ENCODE results near the gene TSPAN14. TPM values are rescaled to one million over a fixed set of nuclear protein-coding genes. Genes with fewer than 3 reads are reported as not detected.

TSPAN14 gene
- total RNA-seq, 1 experiment from 2014 or later, result 73.5 TPM

DNA sequence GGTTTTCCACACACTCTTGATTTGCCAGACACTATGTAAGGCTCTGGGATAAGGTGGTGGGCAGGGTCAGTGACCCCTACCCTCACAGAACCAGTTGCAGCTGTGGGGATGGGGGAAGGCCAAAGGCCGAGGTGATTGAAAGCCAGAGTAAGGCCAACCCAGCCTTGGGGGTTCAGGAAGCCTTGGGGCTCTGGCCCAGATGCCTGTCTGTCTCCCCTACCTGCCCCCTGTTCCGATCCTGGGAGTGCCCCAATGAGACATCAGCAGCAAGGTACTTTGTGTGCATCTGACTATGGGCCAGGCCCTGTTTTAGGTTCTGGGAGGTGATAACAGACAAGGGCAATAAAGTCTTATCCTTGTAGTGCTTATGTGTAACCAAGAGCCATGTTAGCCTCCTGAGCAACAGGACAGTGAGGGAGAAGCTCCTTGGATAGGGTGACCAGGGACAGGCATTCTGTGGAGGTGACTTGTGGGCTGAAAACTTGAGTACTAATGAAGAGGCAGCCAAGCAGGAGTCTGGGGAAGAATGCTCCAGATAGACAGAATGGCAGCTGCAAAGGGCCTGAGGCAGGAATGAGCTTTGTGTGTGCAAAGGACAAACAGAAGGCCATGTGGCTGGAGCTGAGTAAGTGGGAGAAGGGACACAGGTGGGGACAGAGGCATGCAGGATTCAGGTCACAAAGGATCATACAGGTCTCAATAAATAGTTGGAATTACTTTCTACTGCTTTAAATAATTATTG lies 35.4 kb downstream of the TSPAN14 start (continued):
- TF ChIP-seq, protein P1, sequence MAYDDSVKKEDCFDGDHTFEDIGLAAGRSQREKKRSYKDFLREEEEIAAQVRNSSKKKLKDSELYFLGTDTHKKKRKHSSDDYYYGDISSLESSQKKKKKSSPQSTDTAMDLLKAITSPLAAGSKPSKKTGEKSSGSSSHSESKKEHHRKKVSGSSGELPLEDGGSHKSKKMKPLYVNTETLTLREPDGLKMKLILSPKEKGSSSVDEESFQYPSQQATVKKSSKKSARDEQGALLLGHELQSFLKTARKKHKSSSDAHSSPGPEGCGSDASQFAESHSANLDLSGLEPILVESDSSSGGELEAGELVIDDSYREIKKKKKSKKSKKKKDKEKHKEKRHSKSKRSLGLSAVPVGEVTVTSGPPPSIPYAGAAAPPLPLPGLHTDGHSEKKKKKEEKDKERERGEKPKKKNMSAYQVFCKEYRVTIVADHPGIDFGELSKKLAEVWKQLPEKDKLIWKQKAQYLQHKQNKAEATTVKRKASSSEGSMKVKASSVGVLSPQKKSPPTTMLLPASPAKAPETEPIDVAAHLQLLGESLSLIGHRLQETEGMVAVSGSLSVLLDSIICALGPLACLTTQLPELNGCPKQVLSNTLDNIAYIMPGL (CRISPR knock-in tag; IDR thresholded peaks at IDR 0.05), result no peak
- TF ChIP-seq, protein P2, sequence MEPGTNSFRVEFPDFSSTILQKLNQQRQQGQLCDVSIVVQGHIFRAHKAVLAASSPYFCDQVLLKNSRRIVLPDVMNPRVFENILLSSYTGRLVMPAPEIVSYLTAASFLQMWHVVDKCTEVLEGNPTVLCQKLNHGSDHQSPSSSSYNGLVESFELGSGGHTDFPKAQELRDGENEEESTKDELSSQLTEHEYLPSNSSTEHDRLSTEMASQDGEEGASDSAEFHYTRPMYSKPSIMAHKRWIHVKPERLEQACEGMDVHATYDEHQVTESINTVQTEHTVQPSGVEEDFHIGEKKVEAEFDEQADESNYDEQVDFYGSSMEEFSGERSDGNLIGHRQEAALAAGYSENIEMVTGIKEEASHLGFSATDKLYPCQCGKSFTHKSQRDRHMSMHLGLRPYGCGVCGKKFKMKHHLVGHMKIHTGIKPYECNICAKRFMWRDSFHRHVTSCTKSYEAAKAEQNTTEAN (CRISPR knock-in tag; IDR thresholded peaks at IDR 0.05), result no peak
- TF ChIP-seq ATF1 (CRISPR knock-in tag; IDR thresholded peaks at IDR 0.05) (no peak), ZNF423 (CRISPR knock-in tag; IDR thresholded peaks at IDR 0.05) (no peak), RORB (CRISPR knock-in tag; IDR thresholded peaks at IDR 0.05) (no peak), ZNF219 (CRISPR knock-in tag; IDR thresholded peaks at IDR 0.05; ENCODE audit: borderline replicate concordance) (no peak), MYBL2 (CRISPR knock-in tag; IDR thresholded peaks at IDR 0.05) (no peak)
- TF ChIP-seq, protein P3, sequence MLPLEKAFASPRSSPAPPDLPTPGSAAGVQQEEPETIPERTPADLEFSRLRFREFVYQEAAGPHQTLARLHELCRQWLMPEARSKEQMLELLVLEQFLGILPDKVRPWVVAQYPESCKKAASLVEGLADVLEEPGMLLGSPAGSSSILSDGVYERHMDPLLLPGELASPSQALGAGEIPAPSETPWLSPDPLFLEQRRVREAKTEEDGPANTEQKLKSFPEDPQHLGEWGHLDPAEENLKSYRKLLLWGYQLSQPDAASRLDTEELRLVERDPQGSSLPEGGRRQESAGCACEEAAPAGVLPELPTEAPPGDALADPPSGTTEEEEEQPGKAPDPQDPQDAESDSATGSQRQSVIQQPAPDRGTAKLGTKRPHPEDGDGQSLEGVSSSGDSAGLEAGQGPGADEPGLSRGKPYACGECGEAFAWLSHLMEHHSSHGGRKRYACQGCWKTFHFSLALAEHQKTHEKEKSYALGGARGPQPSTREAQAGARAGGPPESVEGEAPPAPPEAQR (CRISPR knock-in tag; IDR thresholded peaks at IDR 0.05), result no peak
- TF ChIP-seq, protein P4, sequence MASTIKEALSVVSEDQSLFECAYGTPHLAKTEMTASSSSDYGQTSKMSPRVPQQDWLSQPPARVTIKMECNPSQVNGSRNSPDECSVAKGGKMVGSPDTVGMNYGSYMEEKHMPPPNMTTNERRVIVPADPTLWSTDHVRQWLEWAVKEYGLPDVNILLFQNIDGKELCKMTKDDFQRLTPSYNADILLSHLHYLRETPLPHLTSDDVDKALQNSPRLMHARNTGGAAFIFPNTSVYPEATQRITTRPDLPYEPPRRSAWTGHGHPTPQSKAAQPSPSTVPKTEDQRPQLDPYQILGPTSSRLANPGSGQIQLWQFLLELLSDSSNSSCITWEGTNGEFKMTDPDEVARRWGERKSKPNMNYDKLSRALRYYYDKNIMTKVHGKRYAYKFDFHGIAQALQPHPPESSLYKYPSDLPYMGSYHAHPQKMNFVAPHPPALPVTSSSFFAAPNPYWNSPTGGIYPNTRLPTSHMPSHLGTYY (CRISPR knock-in tag; IDR thresholded peaks at IDR 0.05), result no peak
- TF ChIP-seq, protein P5, sequence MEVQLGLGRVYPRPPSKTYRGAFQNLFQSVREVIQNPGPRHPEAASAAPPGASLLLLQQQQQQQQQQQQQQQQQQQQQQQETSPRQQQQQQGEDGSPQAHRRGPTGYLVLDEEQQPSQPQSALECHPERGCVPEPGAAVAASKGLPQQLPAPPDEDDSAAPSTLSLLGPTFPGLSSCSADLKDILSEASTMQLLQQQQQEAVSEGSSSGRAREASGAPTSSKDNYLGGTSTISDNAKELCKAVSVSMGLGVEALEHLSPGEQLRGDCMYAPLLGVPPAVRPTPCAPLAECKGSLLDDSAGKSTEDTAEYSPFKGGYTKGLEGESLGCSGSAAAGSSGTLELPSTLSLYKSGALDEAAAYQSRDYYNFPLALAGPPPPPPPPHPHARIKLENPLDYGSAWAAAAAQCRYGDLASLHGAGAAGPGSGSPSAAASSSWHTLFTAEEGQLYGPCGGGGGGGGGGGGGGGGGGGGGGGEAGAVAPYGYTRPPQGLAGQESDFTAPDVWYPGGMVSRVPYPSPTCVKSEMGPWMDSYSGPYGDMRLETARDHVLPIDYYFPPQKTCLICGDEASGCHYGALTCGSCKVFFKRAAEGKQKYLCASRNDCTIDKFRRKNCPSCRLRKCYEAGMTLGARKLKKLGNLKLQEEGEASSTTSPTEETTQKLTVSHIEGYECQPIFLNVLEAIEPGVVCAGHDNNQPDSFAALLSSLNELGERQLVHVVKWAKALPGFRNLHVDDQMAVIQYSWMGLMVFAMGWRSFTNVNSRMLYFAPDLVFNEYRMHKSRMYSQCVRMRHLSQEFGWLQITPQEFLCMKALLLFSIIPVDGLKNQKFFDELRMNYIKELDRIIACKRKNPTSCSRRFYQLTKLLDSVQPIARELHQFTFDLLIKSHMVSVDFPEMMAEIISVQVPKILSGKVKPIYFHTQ (CRISPR knock-in tag; IDR thresholded peaks at IDR 0.05), result no peak

DNA sequence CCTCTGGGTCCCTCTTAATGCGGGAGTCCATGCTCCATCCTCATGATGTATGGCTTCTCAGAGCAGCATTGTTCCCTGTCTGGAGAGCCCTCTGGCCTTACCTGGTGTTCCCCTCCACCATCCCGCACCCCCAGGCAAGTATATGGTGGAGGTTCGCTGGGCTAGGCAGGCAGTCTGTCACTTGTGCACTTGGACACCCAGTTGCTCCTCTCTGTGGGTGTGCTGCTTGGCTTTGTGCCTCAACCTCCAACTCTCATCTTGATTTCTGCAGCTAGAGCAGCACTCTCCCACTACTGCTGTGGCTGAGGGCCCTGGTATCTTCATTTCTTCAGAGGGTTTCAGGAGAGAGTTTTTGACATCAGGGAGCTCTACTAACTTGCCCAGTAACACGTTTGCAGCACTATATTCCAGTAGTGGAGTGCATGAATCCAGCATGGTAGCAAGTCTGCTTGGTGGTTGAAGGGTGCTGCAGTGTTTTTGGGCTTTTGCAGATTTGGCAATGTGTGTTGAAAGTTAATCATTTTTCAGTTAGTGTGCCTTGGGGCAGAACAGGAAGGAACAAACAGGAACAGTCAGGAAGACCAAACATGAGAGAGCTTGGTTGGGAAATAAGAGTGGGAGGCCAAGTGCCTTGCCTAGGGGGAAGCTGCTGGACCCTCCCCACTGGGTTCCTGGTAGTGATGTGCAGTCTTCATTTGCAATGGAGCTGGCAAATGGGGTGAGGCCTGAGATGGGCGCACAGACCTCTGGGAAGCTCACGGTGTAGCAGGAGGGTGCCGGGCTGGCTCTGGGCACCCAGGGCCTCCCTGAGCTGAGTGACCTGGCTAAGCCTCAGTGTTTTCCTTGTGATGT lies 37.4 kb downstream of the TSPAN14 start:
- Mint-ChIP-seq H3K27me3 (ENCODE audit: low read depth) (no peaks in the 10 kb centered on the region), H3K27ac (no peak overlapping the region), H3K4me1 (peaks cover 29% of the 10 kb centered on the region), H3K36me3 (peaks cover 27% of the 10 kb centered on the region), H3K9me3 (no peaks in the 10 kb centered on the region), H3K4me3 (no peak overlapping the region)
- no peak for TF ChIP-seq NFE2L1 (CRISPR knock-in tag; IDR thresholded peaks at IDR 0.05)
- TF ChIP-seq, protein P6, sequence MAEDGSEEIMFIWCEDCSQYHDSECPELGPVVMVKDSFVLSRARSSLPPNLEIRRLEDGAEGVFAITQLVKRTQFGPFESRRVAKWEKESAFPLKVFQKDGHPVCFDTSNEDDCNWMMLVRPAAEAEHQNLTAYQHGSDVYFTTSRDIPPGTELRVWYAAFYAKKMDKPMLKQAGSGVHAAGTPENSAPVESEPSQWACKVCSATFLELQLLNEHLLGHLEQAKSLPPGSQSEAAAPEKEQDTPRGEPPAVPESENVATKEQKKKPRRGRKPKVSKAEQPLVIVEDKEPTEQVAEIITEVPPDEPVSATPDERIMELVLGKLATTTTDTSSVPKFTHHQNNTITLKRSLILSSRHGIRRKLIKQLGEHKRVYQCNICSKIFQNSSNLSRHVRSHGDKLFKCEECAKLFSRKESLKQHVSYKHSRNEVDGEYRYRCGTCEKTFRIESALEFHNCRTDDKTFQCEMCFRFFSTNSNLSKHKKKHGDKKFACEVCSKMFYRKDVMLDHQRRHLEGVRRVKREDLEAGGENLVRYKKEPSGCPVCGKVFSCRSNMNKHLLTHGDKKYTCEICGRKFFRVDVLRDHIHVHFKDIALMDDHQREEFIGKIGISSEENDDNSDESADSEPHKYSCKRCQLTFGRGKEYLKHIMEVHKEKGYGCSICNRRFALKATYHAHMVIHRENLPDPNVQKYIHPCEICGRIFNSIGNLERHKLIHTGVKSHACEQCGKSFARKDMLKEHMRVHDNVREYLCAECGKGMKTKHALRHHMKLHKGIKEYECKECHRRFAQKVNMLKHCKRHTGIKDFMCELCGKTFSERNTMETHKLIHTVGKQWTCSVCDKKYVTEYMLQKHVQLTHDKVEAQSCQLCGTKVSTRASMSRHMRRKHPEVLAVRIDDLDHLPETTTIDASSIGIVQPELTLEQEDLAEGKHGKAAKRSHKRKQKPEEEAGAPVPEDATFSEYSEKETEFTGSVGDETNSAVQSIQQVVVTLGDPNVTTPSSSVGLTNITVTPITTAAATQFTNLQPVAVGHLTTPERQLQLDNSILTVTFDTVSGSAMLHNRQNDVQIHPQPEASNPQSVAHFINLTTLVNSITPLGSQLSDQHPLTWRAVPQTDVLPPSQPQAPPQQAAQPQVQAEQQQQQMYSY (CRISPR knock-in tag; IDR thresholded peaks at IDR 0.05), result no peak
- TF ChIP-seq, protein P7, sequence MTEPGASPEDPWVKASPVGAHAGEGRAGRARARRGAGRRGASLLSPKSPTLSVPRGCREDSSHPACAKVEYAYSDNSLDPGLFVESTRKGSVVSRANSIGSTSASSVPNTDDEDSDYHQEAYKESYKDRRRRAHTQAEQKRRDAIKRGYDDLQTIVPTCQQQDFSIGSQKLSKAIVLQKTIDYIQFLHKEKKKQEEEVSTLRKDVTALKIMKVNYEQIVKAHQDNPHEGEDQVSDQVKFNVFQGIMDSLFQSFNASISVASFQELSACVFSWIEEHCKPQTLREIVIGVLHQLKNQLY (CRISPR knock-in tag; IDR thresholded peaks at IDR 0.05), result no peak
- TF ChIP-seq GABPB1 (CRISPR knock-in tag; IDR thresholded peaks at IDR 0.05), result peak; percentile 60
- TF ChIP-seq SMAD3 (CRISPR knock-in tag; IDR thresholded peaks at IDR 0.05; ENCODE audit: borderline replicate concordance), result no peak
- POLR2A ChIA-PET, result no interaction called here
- no peak for ATAC-seq
- CTCF ChIA-PET, result interaction anchor here (0.6 kb wide), 1 partner anchor 27 kb away, joined by 3 read pairs; no protein-coding TSS in a partner anchor
- no peak for DNase-seq (ENCODE audit: low spot score)

Measured in WTC11 (cell line).